ENCODE results near the gene CIDEB. TPM values are rescaled to one million over a fixed set of nuclear protein-coding genes. Genes with fewer than 3 reads are reported as not detected.
A peak's percentile ranks its signal among the peaks of the same experiment; 100 is the strongest.

The CIDEB gene
- total RNA-seq, 1 experiment from 2014 or later, result not detected

- no peak overlapping the region; the same call in 1 of the 2 replicates for H3K14ac ChIP-seq (ENCODE audit: insufficient read depth, low read length)
- no peak overlapping the region for H2AFZ ChIP-seq (ENCODE audit: low read length)
- no CpG with 5 or more reads among the region's 16 CpGs for WGBS (ENCODE audit: extremely low coverage, insufficient read length, low lambda C conversion rate)
- no peak overlapping the region for H3K56ac ChIP-seq (ENCODE audit: insufficient read length, low read depth, low read length)
- H4K5ac ChIP-seq (ENCODE audit: insufficient read length, low read depth, low read length), result no peak overlapping the region
- H4K8ac ChIP-seq (replicated peaks; ENCODE audit: insufficient read length, low read depth, low read length), result no peak overlapping the region
- Mint-ChIP-seq H3K4me3 (no peak overlapping the region), H3K9me3 (no peaks in the 10 kb centered on the region), H3K4me1 (no peaks in the 10 kb centered on the region; a peak in 2 of 4 replicates), H3K36me3 (ENCODE audit: insufficient read depth in 1 of 3, low read depth in 3 of 3) (no peaks in the 10 kb centered on the region), H3K27me3 (ENCODE audit: low read depth) (no peaks in the 10 kb centered on the region; the same call in 1 of the 2 replicates), H3K27ac (peak overlapping the region in 1 of 3 experiments; percentile 85; a peak in 2 of 7 replicates)
- H3K18ac ChIP-seq (ENCODE audit: insufficient read length, low read depth, low read length), result no peak overlapping the region
- H2BK120ac ChIP-seq (ENCODE audit: low read depth, low read length, poor library complexity, severe bottlenecking), result no peak overlapping the region
- no peak overlapping the region for H2BK5ac ChIP-seq (ENCODE audit: insufficient read length, low read length)
- no peaks in the 10 kb centered on the region for H3K9me3 ChIP-seq (ENCODE audit: control insufficient read depth, low read depth, low read length)
- H3K23me2 ChIP-seq (ENCODE audit: insufficient read length, low read depth, low read length, poor library complexity, severe bottlenecking), result no peaks in the 10 kb centered on the region
- H3K79me1 ChIP-seq (ENCODE audit: insufficient read depth, low read depth, low read length, poor library complexity, severe bottlenecking), result no peaks in the 10 kb centered on the region
- H3K4me2 ChIP-seq (ENCODE audit: insufficient read depth, insufficient read length, low read length), result no peak overlapping the region
- TF ChIP-seq CTCF (conservative IDR thresholded peaks at IDR 0.05), result no peak
- H3K23ac ChIP-seq (ENCODE audit: insufficient read length, low read depth, low read length), result no peak overlapping the region
- no peaks in the 10 kb centered on the region for H3K27me3 ChIP-seq (ENCODE audit: insufficient read depth, low read length)
- no peaks in the 10 kb centered on the region for H3K79me2 ChIP-seq (ENCODE audit: insufficient read depth, low read length)
- H3T11ph ChIP-seq (ENCODE audit: low read length), result no peak overlapping the region
- DNase-seq, result no peak
- no peaks in the 10 kb centered on the region for H3K4me1 ChIP-seq (ENCODE audit: insufficient read depth, low read length)
- no peak overlapping the region for H3K4ac ChIP-seq (ENCODE audit: low read depth, low read length)
- H3K9ac ChIP-seq (ENCODE audit: extremely low read depth, insufficient read length, low read length), result no peak overlapping the region
- H3K27ac ChIP-seq (ENCODE audit: insufficient read length, low read depth, low read length), result no peak overlapping the region
- H2BK15ac ChIP-seq (ENCODE audit: low read depth, low read length), result no peak overlapping the region
- no peak overlapping the region for H2BK12ac ChIP-seq (ENCODE audit: insufficient read length, low read depth, low read length)
- no peak overlapping the region for H2AK5ac ChIP-seq (ENCODE audit: insufficient read length, low read length)
- H2BK20ac ChIP-seq (ENCODE audit: low read depth, low read length, poor library complexity, severe bottlenecking), result no peak overlapping the region
- no peaks in the 10 kb centered on the region for H4K20me1 ChIP-seq (ENCODE audit: control insufficient read depth, insufficient read depth, insufficient read length)
- H4K91ac ChIP-seq (ENCODE audit: insufficient read length, low read depth, low read length), result no peak overlapping the region
These were observed 47.6 kb downstream of the CIDEB start for GRCh38 chr14:24260026-24260779.
